H1 (cell line): Measurements from ENCODE around the gene ZBTB25. TPM values are rescaled to one million over a fixed set of nuclear protein-coding genes. Genes with fewer than 3 reads are reported as not detected.

ENCODE experiments used
- RBBP5 ChIP-seq: IDR thresholded peaks from 2 replicates; pipeline ENCODE4 v1.7.1; 2012; ENCODE audit warnings: low read depth, mild to moderate bottlenecking, inconsistent platforms, low read length, moderate library complexity, borderline replicate concordance
- polyA plus RNA-seq, 7 experiments: library from polyadenylated mRNA; depleted of rRNA in 3 of 7; stranded (reverse) in 5 of 7; unstranded in 2 of 7; fragments of >200 nt in 5 of 7; fragments of 200-250 nt in 2 of 7; gene quantifications; 1 replicate in 5 of 7; 2 replicates in 1 of 7; 4 replicates in 1 of 7; pipeline versions ENCODE4 v1.2.1 to v1.2.3, GENCODE V29; 2011 to 2013; ENCODE audit warnings: missing spikeins in 2 of 7, mixed read lengths in 2 of 7
- total RNA-seq: library from RNA; stranded (reverse); fragmentation: NEBNext Ultra II Directional; extraction: Animal tissue kit (Norgen Biotek cat#: 25700); gene quantifications from 2 replicates; pipeline ENCODE4 v1.2.1, GENCODE V29; 2021

The ZBTB25 gene
- total and polyA plus RNA-seq, 2 of the 8 experiments (the other 6 are each of a cell fraction or from before 2014, with no cell fraction given) = 5.4 to 11.4 TPM

DNA sequence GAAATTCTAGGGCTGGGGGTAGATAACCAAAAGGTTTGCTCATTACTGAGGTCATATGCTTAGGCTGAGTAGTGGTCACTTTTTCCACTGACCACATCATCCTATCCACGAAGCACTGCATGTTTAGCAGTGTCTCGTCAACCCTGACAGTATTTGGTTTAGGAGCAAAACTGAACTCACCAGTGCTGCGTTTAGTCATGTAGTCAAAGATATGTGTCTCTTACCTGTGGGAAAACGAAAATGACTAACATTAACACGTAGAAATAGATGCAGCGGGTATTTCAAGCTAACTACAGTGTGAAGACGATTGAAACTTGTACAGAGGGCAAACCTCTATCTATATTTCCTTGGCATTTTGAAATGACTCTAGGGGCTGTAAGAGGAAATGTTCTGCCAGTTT lies 80.9 kb downstream of the ZBTB25 start (continued):
- TF ChIP-seq RBBP5 = no peak
- TF ChIP-seq, all 59 proteins: peak for 0
